Sigmoid colon (tissue), 4 donors: ENCODE data around the gene ST6GALNAC3.

Source experiments
- CTCF ChIP-seq, 4 experiments: fragments of 450-650 bp in 3 of 4; fragments of 200-600 bp in 1 of 4; IDR thresholded peaks; one replicate each; pipeline ENCODE4 v1.5.1; 2016 to 2019; ENCODE audit warnings: antibody characterized with exemption in 4 of 4, mild to moderate bottlenecking in 3 of 4, moderate library complexity in 2 of 4
- POLR2A ChIP-seq, 2 donors: fragments of 450-650 bp; IDR thresholded peaks; one replicate each; pipeline ENCODE4 v1.6.1; 2016; ENCODE audit warnings: antibody characterized with exemption in 2 of 2, mild to moderate bottlenecking in 2 of 2, moderate library complexity in 2 of 2
- POLR2AphosphoS5 ChIP-seq, 4 donors: sonication (generic); formaldehyde crosslinking; IDR thresholded peaks; one replicate each; pipeline ENCODE4 v1.6.1; 2017; ENCODE audit warnings: antibody characterized with exemption in 4 of 4

GRCh38 chr1:76659171-76659940 is 584.8 kb downstream of the ST6GALNAC3 start:
- TF ChIP-seq CTCF (IDR thresholded peaks at IDR 0.05) (no peak), POLR2A (IDR thresholded peaks at IDR 0.05) (no peak), POLR2AphosphoS5 (IDR thresholded peaks at IDR 0.05) (no peak)
